Measurements from ENCODE around the gene CYP2A6.
"Not testable (repeated sequence)": the region's sequence is repeated elsewhere in the genome, so short reads cannot be mapped to it uniquely, and the experiment has no call there.

GRCh38 chr19:40819479-40820234, 30.6 kb downstream of the CYP2A6 start:
- not testable (repeated sequence) for TF ChIP-seq POLR2A, EP300 (IDR thresholded peaks at IDR 0.05)

Measured in gastroesophageal sphincter (tissue), 2 donors.